ENCODE results near the gene LPCAT3.

DNA sequence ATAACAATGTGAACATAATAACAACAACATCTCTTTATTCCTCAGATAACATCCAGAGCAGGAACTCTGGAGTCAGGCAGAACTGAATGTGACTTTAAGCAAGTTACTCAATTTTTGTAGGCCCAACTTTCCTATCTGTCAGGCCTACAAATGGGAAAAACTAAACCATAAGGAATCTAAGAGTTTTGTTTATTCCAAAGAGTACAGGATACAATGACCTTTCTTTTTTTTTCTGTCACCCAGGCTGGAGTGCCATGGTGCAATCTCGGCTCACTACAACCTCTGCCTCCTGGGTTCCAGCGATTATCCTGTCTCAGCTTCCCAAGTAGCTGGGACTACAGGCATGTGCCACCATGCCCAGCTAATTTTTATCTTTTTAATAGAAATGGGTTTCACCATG lies 9.4 kb downstream of the LPCAT3 start:
- TF ChIP-seq, protein P1, sequence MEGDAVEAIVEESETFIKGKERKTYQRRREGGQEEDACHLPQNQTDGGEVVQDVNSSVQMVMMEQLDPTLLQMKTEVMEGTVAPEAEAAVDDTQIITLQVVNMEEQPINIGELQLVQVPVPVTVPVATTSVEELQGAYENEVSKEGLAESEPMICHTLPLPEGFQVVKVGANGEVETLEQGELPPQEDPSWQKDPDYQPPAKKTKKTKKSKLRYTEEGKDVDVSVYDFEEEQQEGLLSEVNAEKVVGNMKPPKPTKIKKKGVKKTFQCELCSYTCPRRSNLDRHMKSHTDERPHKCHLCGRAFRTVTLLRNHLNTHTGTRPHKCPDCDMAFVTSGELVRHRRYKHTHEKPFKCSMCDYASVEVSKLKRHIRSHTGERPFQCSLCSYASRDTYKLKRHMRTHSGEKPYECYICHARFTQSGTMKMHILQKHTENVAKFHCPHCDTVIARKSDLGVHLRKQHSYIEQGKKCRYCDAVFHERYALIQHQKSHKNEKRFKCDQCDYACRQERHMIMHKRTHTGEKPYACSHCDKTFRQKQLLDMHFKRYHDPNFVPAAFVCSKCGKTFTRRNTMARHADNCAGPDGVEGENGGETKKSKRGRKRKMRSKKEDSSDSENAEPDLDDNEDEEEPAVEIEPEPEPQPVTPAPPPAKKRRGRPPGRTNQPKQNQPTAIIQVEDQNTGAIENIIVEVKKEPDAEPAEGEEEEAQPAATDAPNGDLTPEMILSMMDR (IDR thresholded peaks at IDR 0.05; ENCODE audit: low read depth, low read length, missing input control): no peak
- TF ChIP-seq JUND (IDR thresholded peaks at IDR 0.05): no peak
- no peak for TF ChIP-seq SP1 (IDR thresholded peaks at IDR 0.05)
- TF ChIP-seq, protein P2, sequence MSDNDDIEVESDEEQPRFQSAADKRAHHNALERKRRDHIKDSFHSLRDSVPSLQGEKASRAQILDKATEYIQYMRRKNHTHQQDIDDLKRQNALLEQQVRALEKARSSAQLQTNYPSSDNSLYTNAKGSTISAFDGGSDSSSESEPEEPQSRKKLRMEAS (IDR thresholded peaks at IDR 0.05): no peak
- TF ChIP-seq, protein P3, sequence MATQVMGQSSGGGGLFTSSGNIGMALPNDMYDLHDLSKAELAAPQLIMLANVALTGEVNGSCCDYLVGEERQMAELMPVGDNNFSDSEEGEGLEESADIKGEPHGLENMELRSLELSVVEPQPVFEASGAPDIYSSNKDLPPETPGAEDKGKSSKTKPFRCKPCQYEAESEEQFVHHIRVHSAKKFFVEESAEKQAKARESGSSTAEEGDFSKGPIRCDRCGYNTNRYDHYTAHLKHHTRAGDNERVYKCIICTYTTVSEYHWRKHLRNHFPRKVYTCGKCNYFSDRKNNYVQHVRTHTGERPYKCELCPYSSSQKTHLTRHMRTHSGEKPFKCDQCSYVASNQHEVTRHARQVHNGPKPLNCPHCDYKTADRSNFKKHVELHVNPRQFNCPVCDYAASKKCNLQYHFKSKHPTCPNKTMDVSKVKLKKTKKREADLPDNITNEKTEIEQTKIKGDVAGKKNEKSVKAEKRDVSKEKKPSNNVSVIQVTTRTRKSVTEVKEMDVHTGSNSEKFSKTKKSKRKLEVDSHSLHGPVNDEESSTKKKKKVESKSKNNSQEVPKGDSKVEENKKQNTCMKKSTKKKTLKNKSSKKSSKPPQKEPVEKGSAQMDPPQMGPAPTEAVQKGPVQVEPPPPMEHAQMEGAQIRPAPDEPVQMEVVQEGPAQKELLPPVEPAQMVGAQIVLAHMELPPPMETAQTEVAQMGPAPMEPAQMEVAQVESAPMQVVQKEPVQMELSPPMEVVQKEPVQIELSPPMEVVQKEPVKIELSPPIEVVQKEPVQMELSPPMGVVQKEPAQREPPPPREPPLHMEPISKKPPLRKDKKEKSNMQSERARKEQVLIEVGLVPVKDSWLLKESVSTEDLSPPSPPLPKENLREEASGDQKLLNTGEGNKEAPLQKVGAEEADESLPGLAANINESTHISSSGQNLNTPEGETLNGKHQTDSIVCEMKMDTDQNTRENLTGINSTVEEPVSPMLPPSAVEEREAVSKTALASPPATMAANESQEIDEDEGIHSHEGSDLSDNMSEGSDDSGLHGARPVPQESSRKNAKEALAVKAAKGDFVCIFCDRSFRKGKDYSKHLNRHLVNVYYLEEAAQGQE (IDR thresholded peaks at IDR 0.05): no peak
- TF ChIP-seq RAD21 (IDR thresholded peaks at IDR 0.05): no peak
- TF ChIP-seq TAF1 (conservative IDR thresholded peaks at IDR 0.05): no peak
- TF ChIP-seq, protein P4, sequence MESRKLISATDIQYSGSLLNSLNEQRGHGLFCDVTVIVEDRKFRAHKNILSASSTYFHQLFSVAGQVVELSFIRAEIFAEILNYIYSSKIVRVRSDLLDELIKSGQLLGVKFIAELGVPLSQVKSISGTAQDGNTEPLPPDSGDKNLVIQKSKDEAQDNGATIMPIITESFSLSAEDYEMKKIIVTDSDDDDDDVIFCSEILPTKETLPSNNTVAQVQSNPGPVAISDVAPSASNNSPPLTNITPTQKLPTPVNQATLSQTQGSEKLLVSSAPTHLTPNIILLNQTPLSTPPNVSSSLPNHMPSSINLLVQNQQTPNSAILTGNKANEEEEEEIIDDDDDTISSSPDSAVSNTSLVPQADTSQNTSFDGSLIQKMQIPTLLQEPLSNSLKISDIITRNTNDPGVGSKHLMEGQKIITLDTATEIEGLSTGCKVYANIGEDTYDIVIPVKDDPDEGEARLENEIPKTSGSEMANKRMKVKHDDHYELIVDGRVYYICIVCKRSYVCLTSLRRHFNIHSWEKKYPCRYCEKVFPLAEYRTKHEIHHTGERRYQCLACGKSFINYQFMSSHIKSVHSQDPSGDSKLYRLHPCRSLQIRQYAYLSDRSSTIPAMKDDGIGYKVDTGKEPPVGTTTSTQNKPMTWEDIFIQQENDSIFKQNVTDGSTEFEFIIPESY (IDR thresholded peaks at IDR 0.05): no peak
- no peak for TF ChIP-seq GABPA (IDR thresholded peaks at IDR 0.05 in 1 of 2, conservative IDR thresholded peaks at IDR 0.05 in 1 of 2)
- TF ChIP-seq RXRA (IDR thresholded peaks at IDR 0.05): peak; percentile 20 to 33
- TF ChIP-seq, protein P5, sequence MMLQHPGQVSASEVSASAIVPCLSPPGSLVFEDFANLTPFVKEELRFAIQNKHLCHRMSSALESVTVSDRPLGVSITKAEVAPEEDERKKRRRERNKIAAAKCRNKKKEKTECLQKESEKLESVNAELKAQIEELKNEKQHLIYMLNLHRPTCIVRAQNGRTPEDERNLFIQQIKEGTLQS (IDR thresholded peaks at IDR 0.05): no peak
- no peak for TF ChIP-seq FOXA1 (IDR thresholded peaks at IDR 0.05)
- TF ChIP-seq EGR1 (IDR thresholded peaks at IDR 0.05; ENCODE audit: low read depth in 2 of 2): no peak

All from liver (tissue), 3 donors.